ENCODE measurements around the gene POLE4. TPM values are rescaled to one million over a fixed set of nuclear protein-coding genes. Genes with fewer than 3 reads are reported as not detected.

Gene POLE4
- total and polyA plus RNA-seq, 2 donors (not counting 1 experiment from before 2014, with no cell fraction given), result 23.3 to 53.3 TPM

- ATAC-seq (ENCODE audit: low read depth), result no peak
These were observed 49.5 kb upstream of the POLE4 start for GRCh38 chr2:74908748-74909444.

DNA sequence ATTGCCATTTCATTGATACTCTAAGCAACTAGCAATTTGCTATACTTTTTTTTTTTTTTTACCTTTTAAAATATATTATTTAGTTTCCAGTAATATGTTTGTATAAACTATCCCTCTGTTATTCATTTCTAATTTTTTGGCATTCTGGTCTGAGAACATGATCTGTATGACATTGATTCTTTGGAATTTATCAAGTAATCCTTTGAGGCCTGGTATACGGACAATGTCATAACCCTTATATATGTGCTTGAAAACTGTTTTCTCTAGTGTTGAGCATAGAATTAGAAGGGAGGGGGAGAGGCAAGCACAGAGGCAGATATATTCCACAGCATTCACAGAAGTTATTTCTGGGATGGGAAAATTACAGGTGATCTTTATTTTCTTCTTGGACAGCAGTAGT lies 48.2 kb upstream of the POLE4 start:
- Mint-ChIP-seq H3K27me3 (peaks cover 62% of the 10 kb centered on the region), H3K4me3 (no peak overlapping the region), H3K4me1 (peaks cover 2% of the 10 kb centered on the region), H3K27ac (no peak overlapping the region), H3K9me3 (ENCODE audit: insufficient read depth) (no peaks in the 10 kb centered on the region)
- no peaks in the 10 kb centered on the region for H3K79me2 ChIP-seq (ENCODE audit: control insufficient read depth, insufficient read depth, low read length)
- ChIA-PET CTCF (no interaction called here), POLR2A (no interaction called here)
- no peaks in the 10 kb centered on the region for H4K20me1 ChIP-seq (ENCODE audit: control insufficient read depth, insufficient read depth, low read length, poor library complexity, severe bottlenecking)
- intact Hi-C loops (cut with micrococcal nuclease), result no loop called here
- WGBS (ENCODE audit: insufficient coverage), result no CpG with 5 or more reads among the region's 1 CpG
- no peaks in the 10 kb centered on the region for H3K9me3 ChIP-seq (ENCODE audit: control extremely low read depth in 1 of 3, control insufficient read depth in 2 of 3, insufficient read depth in 1 of 3, low read length in 2 of 3)
- H3K4me3 ChIP-seq (ENCODE audit: control extremely low read depth in 1 of 5, extremely low read depth in 1 of 5, insufficient read depth in 1 of 5, low read depth in 2 of 5, low read length in 4 of 5), result no peak overlapping the region
- no peak overlapping the region for H3K4me2 ChIP-seq (replicated peaks; ENCODE audit: low read depth, low read length, poor library complexity, severe bottlenecking)
- H3K4me1 ChIP-seq (ENCODE audit: control insufficient read depth in 2 of 2, insufficient read depth in 2 of 2, low read length in 2 of 2), result no peaks in the 10 kb centered on the region
- TF ChIP-seq, protein P1, sequence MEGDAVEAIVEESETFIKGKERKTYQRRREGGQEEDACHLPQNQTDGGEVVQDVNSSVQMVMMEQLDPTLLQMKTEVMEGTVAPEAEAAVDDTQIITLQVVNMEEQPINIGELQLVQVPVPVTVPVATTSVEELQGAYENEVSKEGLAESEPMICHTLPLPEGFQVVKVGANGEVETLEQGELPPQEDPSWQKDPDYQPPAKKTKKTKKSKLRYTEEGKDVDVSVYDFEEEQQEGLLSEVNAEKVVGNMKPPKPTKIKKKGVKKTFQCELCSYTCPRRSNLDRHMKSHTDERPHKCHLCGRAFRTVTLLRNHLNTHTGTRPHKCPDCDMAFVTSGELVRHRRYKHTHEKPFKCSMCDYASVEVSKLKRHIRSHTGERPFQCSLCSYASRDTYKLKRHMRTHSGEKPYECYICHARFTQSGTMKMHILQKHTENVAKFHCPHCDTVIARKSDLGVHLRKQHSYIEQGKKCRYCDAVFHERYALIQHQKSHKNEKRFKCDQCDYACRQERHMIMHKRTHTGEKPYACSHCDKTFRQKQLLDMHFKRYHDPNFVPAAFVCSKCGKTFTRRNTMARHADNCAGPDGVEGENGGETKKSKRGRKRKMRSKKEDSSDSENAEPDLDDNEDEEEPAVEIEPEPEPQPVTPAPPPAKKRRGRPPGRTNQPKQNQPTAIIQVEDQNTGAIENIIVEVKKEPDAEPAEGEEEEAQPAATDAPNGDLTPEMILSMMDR (IDR thresholded peaks at IDR 0.05), result no peak
- no peak for TF ChIP-seq EZH2 (IDR thresholded peaks at IDR 0.05; ENCODE audit: borderline replicate concordance, insufficient read depth, low read depth, low read length, poor library complexity, severe bottlenecking)
- ATAC-seq (ENCODE audit: low read depth) (no peak), DNase-seq (no peak)
- H3K36me3 ChIP-seq (replicated peaks in 1 of 2; ENCODE audit: control extremely low read depth in 1 of 2, control insufficient read depth in 1 of 2, extremely low read depth in 1 of 2, insufficient read depth in 2 of 2, low read length in 1 of 2), result no peaks in the 10 kb centered on the region
- H3K9ac ChIP-seq (ENCODE audit: low read length), result no peak overlapping the region
- H2AFZ ChIP-seq (ENCODE audit: insufficient read depth, low read depth, low read length, poor library complexity, severe bottlenecking), result no peak overlapping the region
- peaks cover 0 to 36% (median 3%) of the 10 kb centered on the region in 4 experiments for H3K27me3 ChIP-seq (replicated peaks in 1 of 4; ENCODE audit: control extremely low read depth in 1 of 4, control insufficient read depth in 3 of 4, insufficient read depth in 4 of 4, low read length in 3 of 4)
- H3K27ac ChIP-seq (ENCODE audit: low read length in 2 of 2), result no peak overlapping the region

More at GRCh38 chr2:74908748-74909444, 49.5 kb upstream of the POLE4 start:
- Histone ChIP-seq H3K4me1 (ENCODE audit: control insufficient read depth in 2 of 2, insufficient read depth in 2 of 2, low read length in 2 of 2) (no peaks in the 10 kb centered on the region), H3K27ac (ENCODE audit: low read length in 2 of 2) (no peak overlapping the region), H4K20me1 (ENCODE audit: control insufficient read depth, insufficient read depth, low read length, poor library complexity, severe bottlenecking) (no peaks in the 10 kb centered on the region), H2AFZ (ENCODE audit: insufficient read depth, low read depth, low read length, poor library complexity, severe bottlenecking) (no peak overlapping the region), H3K9ac (ENCODE audit: low read length) (no peak overlapping the region), H3K79me2 (ENCODE audit: control insufficient read depth, insufficient read depth, low read length) (no peaks in the 10 kb centered on the region), H3K9me3 (ENCODE audit: control extremely low read depth in 1 of 3, control insufficient read depth in 2 of 3, insufficient read depth in 1 of 3, low read length in 2 of 3) (no peaks in the 10 kb centered on the region), H3K4me2 (replicated peaks; ENCODE audit: low read depth, low read length, poor library complexity, severe bottlenecking) (no peak overlapping the region), H3K36me3 (replicated peaks in 1 of 2; ENCODE audit: control extremely low read depth in 1 of 2, control insufficient read depth in 1 of 2, extremely low read depth in 1 of 2, insufficient read depth in 2 of 2, low read length in 1 of 2) (no peaks in the 10 kb centered on the region), H3K27me3 (replicated peaks in 1 of 4; ENCODE audit: control extremely low read depth in 1 of 4, control insufficient read depth in 3 of 4, insufficient read depth in 4 of 4, low read length in 3 of 4) (peaks cover 0 to 32% (median 3%) of the 10 kb centered on the region in 4 experiments), H3K4me3 (ENCODE audit: control extremely low read depth in 1 of 5, extremely low read depth in 1 of 5, insufficient read depth in 1 of 5, low read depth in 2 of 5, low read length in 4 of 5) (no peak overlapping the region)
- Mint-ChIP-seq H3K27me3 (peaks cover 51% of the 10 kb centered on the region), H3K4me1 (peaks cover 2% of the 10 kb centered on the region), H3K4me3 (no peak overlapping the region), H3K9me3 (ENCODE audit: insufficient read depth) (no peaks in the 10 kb centered on the region), H3K27ac (no peak overlapping the region)
- WGBS (ENCODE audit: insufficient coverage), result 41% methylated on average over 29 of the region's 31 CpGs
- TF ChIP-seq, protein P1 (IDR thresholded peaks at IDR 0.05), result no peak
- TF ChIP-seq EZH2 (IDR thresholded peaks at IDR 0.05; ENCODE audit: borderline replicate concordance, insufficient read depth, low read depth, low read length, poor library complexity, severe bottlenecking), result no peak
- DNase-seq, result no peak
- POLR2A ChIA-PET, result no interaction called here
- intact Hi-C loops (cut with micrococcal nuclease), result no loop called here
- CTCF ChIA-PET, result interaction anchor here (0.8 kb wide), 1 partner anchor 11 kb away, joined by 3 read pairs; no protein-coding TSS in a partner anchor

Data from B cell (primary cell).